ES-I3 (cell line): Measurements from ENCODE around the gene OGFOD1.

ENCODE experiments used
- H3K36me3 ChIP-seq: 2 replicates; pipeline ENCODE4 v1.6.1; 2013; ENCODE audit warnings: mild to moderate bottlenecking, low read length, control low read depth, moderate library complexity; ENCODE audit not compliant: insufficient read depth
- H3K4me1 ChIP-seq: 2 replicates; pipeline ENCODE4 v1.6.1; 2013; ENCODE audit warnings: mild to moderate bottlenecking, control low read depth, low read length; ENCODE audit not compliant: insufficient read depth
- H3K9ac ChIP-seq: 2 replicates; pipeline ENCODE4 v1.6.1; 2013; ENCODE audit warnings: low read depth, mild to moderate bottlenecking, low read length, moderate library complexity
- H3K9me3 ChIP-seq: 2 replicates; pipeline ENCODE4 v1.6.1; 2013; ENCODE audit warnings: mild to moderate bottlenecking, low read length, moderate library complexity; ENCODE audit not compliant: control insufficient read depth, insufficient read depth

Gene OGFOD1

GRCh38 chr16:56513091-56513490 lies 61.7 kb downstream of the OGFOD1 start:
- H3K4me1 ChIP-seq: peaks cover 6% of the 10 kb centered on the region; the same call in 1 of the 2 replicates
- no peaks in the 10 kb centered on the region for H3K9me3 ChIP-seq
- H3K9ac ChIP-seq: no peak overlapping the region
- H3K36me3 ChIP-seq: no peaks in the 10 kb centered on the region; the same call in 1 of the 2 replicates

- Histone ChIP-seq H3K9me3 (no peaks in the 10 kb centered on the region), H3K4me1 (peaks cover 6% of the 10 kb centered on the region; the same call in 1 of the 2 replicates)
These were observed 62.6 kb downstream of the OGFOD1 start for GRCh38 chr16:56513972-56514371.

GRCh38 chr16:56514845-56515244 lies 63.5 kb downstream of the OGFOD1 start:
- H3K4me1 ChIP-seq: peaks cover 6% of the 10 kb centered on the region; the same call in 1 of the 2 replicates
- H3K9ac ChIP-seq: no peak overlapping the region
- H3K9me3 ChIP-seq: no peaks in the 10 kb centered on the region
- no peaks in the 10 kb centered on the region for H3K36me3 ChIP-seq

More at GRCh38 chr16:56513972-56514371, 62.6 kb downstream of the OGFOD1 start:
- Histone ChIP-seq H3K9ac (no peak overlapping the region; the same call in 1 of the 2 replicates), H3K36me3 (no peaks in the 10 kb centered on the region)

- no peak overlapping the region for H3K9ac ChIP-seq
- no peaks in the 10 kb centered on the region for H3K9me3 ChIP-seq
- no peaks in the 10 kb centered on the region for H3K36me3 ChIP-seq
- H3K4me1 ChIP-seq: peaks cover 10% of the 10 kb centered on the region
These were observed 64.3 kb downstream of the OGFOD1 start for GRCh38 chr16:56515665-56516064.

- H3K4me1 ChIP-seq: peaks cover 10% of the 10 kb centered on the region
- no peaks in the 10 kb centered on the region for H3K36me3 ChIP-seq
- no peaks in the 10 kb centered on the region for H3K9me3 ChIP-seq
- H3K9ac ChIP-seq: no peak overlapping the region
These were observed 65.9 kb downstream of the OGFOD1 start for GRCh38 chr16:56517206-56517605.

GRCh38 chr16:56518425-56518824 lies 67.1 kb downstream of the OGFOD1 start:
- H3K36me3 ChIP-seq: no peaks in the 10 kb centered on the region
- H3K4me1 ChIP-seq: peaks cover 10% of the 10 kb centered on the region
- no peaks in the 10 kb centered on the region for H3K9me3 ChIP-seq
- H3K9ac ChIP-seq: no peak overlapping the region

- no peaks in the 10 kb centered on the region for H3K9me3 ChIP-seq
- H3K9ac ChIP-seq: peak within 1 kb of the TSS; percentile 92
- H3K4me1 ChIP-seq: peaks cover 10% of the 10 kb centered on the region
- H3K36me3 ChIP-seq: no peaks in the 10 kb centered on the region
These were observed 68.3 kb downstream of the OGFOD1 start, which contains the start of gene BBS2 for GRCh38 chr16:56519459-56520250. TSS of gene BBS2 (minus strand) at chr16:56520024. CDS start at chr16:56519862, 162 bp downstream.

GRCh38 chr16:56520251-56520577 lies 68.9 kb downstream of the OGFOD1 start:
- no peaks in the 10 kb centered on the region for H3K9me3 ChIP-seq
- H3K4me1 ChIP-seq: peaks cover 10% of the 10 kb centered on the region
- no peaks in the 10 kb centered on the region for H3K36me3 ChIP-seq
- H3K9ac ChIP-seq: peak overlapping the region; percentile 92; the same call in 1 of the 2 replicates

- Histone ChIP-seq H3K9ac (no peak overlapping the region), H3K9me3 (no peaks in the 10 kb centered on the region), H3K4me1 (peaks cover 3% of the 10 kb centered on the region), H3K36me3 (no peaks in the 10 kb centered on the region)
These were observed 73.9 kb downstream of the OGFOD1 start for GRCh38 chr16:56525236-56525635.
